ENCODE measurements around the gene CA7.

CA7 gene

GRCh38 chr16:66845791-66846221 is 1.6 kb downstream of the CA7 start (continued):
- TF ChIP-seq PBX3 (CRISPR knock-in tag; IDR thresholded peaks at IDR 0.05): no peak
- TF ChIP-seq ZNF398 (tag by site-specific recombination; IDR thresholded peaks at IDR 0.05): 0 out of 2 replicates have a peak, but pooled peaks have one; percentile 13

GRCh38 chr16:66846266-66846665 is 2.1 kb downstream of the CA7 start:
- TF ChIP-seq REPIN1 (tag by site-specific recombination; IDR thresholded peaks at IDR 0.05; ENCODE audit: low read depth) (no peak), KLF10 (tag by site-specific recombination; IDR thresholded peaks at IDR 0.05) (no peak), ZNF391 (tag by site-specific recombination; IDR thresholded peaks at IDR 0.05; ENCODE audit: borderline replicate concordance, low read depth) (no peak), INSM2 (tag by site-specific recombination; IDR thresholded peaks at IDR 0.05) (no peak), EGR2 (tag by site-specific recombination; IDR thresholded peaks at IDR 0.05; ENCODE audit: low read depth) (no peak), ZNF626 (tag by site-specific recombination; IDR thresholded peaks at IDR 0.05) (no peak), ZNF785 (tag by site-specific recombination; IDR thresholded peaks at IDR 0.05) (no peak), ZNF549 (tag by site-specific recombination; IDR thresholded peaks at IDR 0.05) (no peak), ZNF658 (tag by site-specific recombination; IDR thresholded peaks at IDR 0.05) (no peak)
- Histone ChIP-seq H3K27ac (ENCODE audit: extremely low read depth, low read depth, low read length) (no peak overlapping the region), H3K9me3 (ENCODE audit: control insufficient read depth, insufficient read depth, low read depth, low read length) (no peaks in the 10 kb centered on the region), H3K36me3 (ENCODE audit: control insufficient read depth in 2 of 2, insufficient read depth in 1 of 2, low read length in 2 of 2) (no peaks in the 10 kb centered on the region), H3K4me1 (ENCODE audit: control insufficient read depth, insufficient read depth, low read length) (no peaks in the 10 kb centered on the region), H3K4me3 (ENCODE audit: low read depth, low read length) (no peak overlapping the region)
- ChIA-PET CTCF (interaction anchor here (0.5 to 6.3 kb wide), 4 partner anchors 16 to 414 kb away, joined by 3 to 42 read pairs (median 6); partner anchors contain the start of gene NAE1), POLR2A (no interaction called here)

GRCh38 chr16:66846831-66847230 is 2.6 kb downstream of the CA7 start:
- Histone ChIP-seq H3K36me3 (ENCODE audit: control insufficient read depth in 2 of 2, insufficient read depth in 1 of 2, low read length in 2 of 2) (no peaks in the 10 kb centered on the region), H3K4me3 (ENCODE audit: low read depth, low read length) (no peak overlapping the region), H3K9me3 (ENCODE audit: control insufficient read depth, insufficient read depth, low read depth, low read length) (no peaks in the 10 kb centered on the region), H3K27ac (ENCODE audit: extremely low read depth, low read depth, low read length) (no peak overlapping the region), H3K4me1 (ENCODE audit: control insufficient read depth, insufficient read depth, low read length) (no peaks in the 10 kb centered on the region)
- ChIA-PET CTCF (interaction anchor here (0.8 to 6.3 kb wide), 3 partner anchors 16 to 119 kb away, joined by 3 to 42 read pairs (median 8); partner anchors contain the start of gene NAE1), POLR2A (interaction anchor here (1.7 kb wide), 1 partner anchor 16 kb away, joined by 4 read pairs; the partner anchor contains the start of gene NAE1)
- TF ChIP-seq ATF2 (tag by site-specific recombination; IDR thresholded peaks at IDR 0.05; ENCODE audit: low read depth): no peak
- no peak for TF ChIP-seq YY2 (tag by site-specific recombination; IDR thresholded peaks at IDR 0.05)
- TF ChIP-seq ZNF501 (tag by site-specific recombination; IDR thresholded peaks at IDR 0.05): no peak
- no peak for TF ChIP-seq ZNF140 (tag by site-specific recombination; IDR thresholded peaks at IDR 0.05)
- no peak for TF ChIP-seq ZNF837 (tag by site-specific recombination; IDR thresholded peaks at IDR 0.05)
- no peak for TF ChIP-seq CTCF (tag by site-specific recombination; IDR thresholded peaks at IDR 0.05)
- no peak for TF ChIP-seq ZNF707 (tag by site-specific recombination; IDR thresholded peaks at IDR 0.05)
- no peak for TF ChIP-seq ZNF362 (tag by site-specific recombination; IDR thresholded peaks at IDR 0.05)
- TF ChIP-seq ZNF514 (tag by site-specific recombination; IDR thresholded peaks at IDR 0.05): no peak

Data from HEK293 (cell line).